ENCODE data around the gene LRRC2. TPM values are rescaled to one million over a fixed set of nuclear protein-coding genes. Genes with fewer than 3 reads are reported as not detected.

Gene LRRC2
- total RNA-seq, 1 experiment from 2014 or later: 2.6 TPM

DNA sequence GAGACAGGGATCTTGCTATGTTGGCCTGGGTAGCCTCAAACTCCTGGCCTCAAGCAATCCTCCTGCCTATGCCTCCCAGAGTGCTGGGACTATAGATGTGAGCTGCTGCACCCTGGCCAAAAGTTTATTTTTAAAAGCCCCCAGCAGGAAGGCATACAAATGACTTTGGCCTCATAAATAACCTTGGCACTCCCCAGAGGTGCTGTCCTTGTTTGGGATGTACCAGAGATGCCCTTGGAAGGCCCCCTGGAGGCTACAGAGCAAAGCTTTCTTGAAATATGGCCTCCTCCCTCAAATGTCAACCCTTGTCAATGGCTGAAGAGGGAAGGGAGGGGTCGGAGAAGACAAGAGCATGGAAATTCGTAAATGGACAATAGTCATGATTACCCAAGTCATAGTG is 82.3 kb downstream of the LRRC2 start:
- Histone ChIP-seq H3K79me1 (ENCODE audit: insufficient read depth, low read depth, low read length, poor library complexity, severe bottlenecking) (no peaks in the 10 kb centered on the region), H3K79me2 (ENCODE audit: insufficient read depth, low read length) (no peaks in the 10 kb centered on the region), H2AFZ (ENCODE audit: low read length) (no peak overlapping the region), H2BK15ac (ENCODE audit: low read depth, low read length) (no peak overlapping the region), H3K4ac (ENCODE audit: low read depth, low read length) (no peak overlapping the region), H4K20me1 (ENCODE audit: control insufficient read depth, insufficient read depth, insufficient read length) (no peaks in the 10 kb centered on the region), H3K27me3 (ENCODE audit: insufficient read depth, low read length) (no peaks in the 10 kb centered on the region), H2BK120ac (ENCODE audit: low read depth, low read length, poor library complexity, severe bottlenecking) (no peak overlapping the region), H2BK20ac (ENCODE audit: low read depth, low read length, poor library complexity, severe bottlenecking) (no peak overlapping the region), H2BK5ac (ENCODE audit: insufficient read length, low read length) (no peak overlapping the region), H4K8ac (replicated peaks; ENCODE audit: insufficient read length, low read depth, low read length) (no peak overlapping the region), H3K14ac (ENCODE audit: insufficient read depth, low read length) (no peak overlapping the region), H4K91ac (ENCODE audit: insufficient read length, low read depth, low read length) (no peak overlapping the region), H2AK5ac (ENCODE audit: insufficient read length, low read length) (no peak overlapping the region), H3K4me2 (ENCODE audit: insufficient read depth, insufficient read length, low read length) (no peak overlapping the region), H3K9me3 (ENCODE audit: control insufficient read depth, low read depth, low read length) (no peaks in the 10 kb centered on the region), H3K4me1 (ENCODE audit: insufficient read depth, low read length) (no peaks in the 10 kb centered on the region), H3K27ac (ENCODE audit: insufficient read length, low read depth, low read length) (no peak overlapping the region), H3K18ac (ENCODE audit: insufficient read length, low read depth, low read length) (no peak overlapping the region), H3K23ac (ENCODE audit: insufficient read length, low read depth, low read length) (no peak overlapping the region), H3T11ph (ENCODE audit: low read length) (no peak overlapping the region), H3K9ac (ENCODE audit: extremely low read depth, insufficient read length, low read length) (no peak overlapping the region), H4K5ac (ENCODE audit: insufficient read length, low read depth, low read length) (no peak overlapping the region), H2BK12ac (ENCODE audit: insufficient read length, low read depth, low read length) (no peak overlapping the region), H3K56ac (ENCODE audit: insufficient read length, low read depth, low read length) (no peak overlapping the region), H3K23me2 (ENCODE audit: insufficient read length, low read depth, low read length, poor library complexity, severe bottlenecking) (no peaks in the 10 kb centered on the region)
- no CpG with 5 or more reads among the region's 2 CpGs for WGBS (ENCODE audit: extremely low coverage, insufficient read length, low lambda C conversion rate)
- Mint-ChIP-seq H3K36me3 (ENCODE audit: insufficient read depth in 1 of 3, low read depth in 3 of 3) (no peaks in the 10 kb centered on the region), H3K4me1 (peaks cover under 1 to 3% of the 10 kb centered on the region in 2 experiments; a peak in 3 of 4 replicates), H3K4me3 (no peak overlapping the region), H3K27me3 (ENCODE audit: low read depth) (peaks cover 6% of the 10 kb centered on the region; the same call in 1 of the 2 replicates), H3K9me3 (no peaks in the 10 kb centered on the region; a peak in 1 of 5 replicates), H3K27ac (no peak overlapping the region)
- TF ChIP-seq, protein P1, sequence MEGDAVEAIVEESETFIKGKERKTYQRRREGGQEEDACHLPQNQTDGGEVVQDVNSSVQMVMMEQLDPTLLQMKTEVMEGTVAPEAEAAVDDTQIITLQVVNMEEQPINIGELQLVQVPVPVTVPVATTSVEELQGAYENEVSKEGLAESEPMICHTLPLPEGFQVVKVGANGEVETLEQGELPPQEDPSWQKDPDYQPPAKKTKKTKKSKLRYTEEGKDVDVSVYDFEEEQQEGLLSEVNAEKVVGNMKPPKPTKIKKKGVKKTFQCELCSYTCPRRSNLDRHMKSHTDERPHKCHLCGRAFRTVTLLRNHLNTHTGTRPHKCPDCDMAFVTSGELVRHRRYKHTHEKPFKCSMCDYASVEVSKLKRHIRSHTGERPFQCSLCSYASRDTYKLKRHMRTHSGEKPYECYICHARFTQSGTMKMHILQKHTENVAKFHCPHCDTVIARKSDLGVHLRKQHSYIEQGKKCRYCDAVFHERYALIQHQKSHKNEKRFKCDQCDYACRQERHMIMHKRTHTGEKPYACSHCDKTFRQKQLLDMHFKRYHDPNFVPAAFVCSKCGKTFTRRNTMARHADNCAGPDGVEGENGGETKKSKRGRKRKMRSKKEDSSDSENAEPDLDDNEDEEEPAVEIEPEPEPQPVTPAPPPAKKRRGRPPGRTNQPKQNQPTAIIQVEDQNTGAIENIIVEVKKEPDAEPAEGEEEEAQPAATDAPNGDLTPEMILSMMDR (conservative IDR thresholded peaks at IDR 0.05): no peak
- no peak for DNase-seq
